A549 (cell line): Measurements from ENCODE around the gene ACBD4. TPM values are rescaled to one million over a fixed set of nuclear protein-coding genes. Genes with fewer than 3 reads are reported as not detected.
A peak's percentile ranks its signal among the peaks of the same experiment; 100 is the strongest.

ENCODE experiments used
- ATAC-seq, 2 experiments: fragments of 200-7000 bp in 1 of 2; fragments of >200 bp in 1 of 2; cut with Nextera tagmentation in 1 of 2; cut with Tn5 transposase in 1 of 2; 3 replicates each; pipeline versions ENCODE4 v1.8.0 to v1.9.1; 2018 to 2020; ENCODE audit warnings: mild to moderate bottlenecking in 1 of 2, moderate library complexity in 1 of 2
- CTCF ChIA-PET: fragments of 300-600 bp; sonication (Branson Sonifier 250); formaldehyde crosslinking; extraction: SDS; loops from one replicate; lab custom pipeline; 2021; ENCODE audit warnings: antibody characterized with exemption, inconsistent platforms; lab: Yijun Ruan, JAX
- POLR2A ChIA-PET: fragments of 350-600 bp; formaldehyde crosslinking; extraction: SDS; loops from one replicate; lab custom pipeline; 2021; ENCODE audit warnings: antibody characterized with exemption, inconsistent platforms; lab: Yijun Ruan, JAX
- DNase-seq, 2 experiments: peaks; one replicate each; pipeline versions ENCODE4 v3.0.0 to v3.0.0-alpha.2; 2011 to 2016; ENCODE audit warnings: low read depth in 1 of 2, low spot score in 1 of 2
- FAIRE-seq: peaks from 2 replicates; lab custom pipeline; 2011; peaks lifted over from hg19 to GRCh38; lab: Jason Lieb, UNC
- H3K27ac ChIP-seq, 2 experiments: fragments of >200 bp; sonication (Bioruptor Twin); formaldehyde crosslinking; 3 replicates each; pipeline ENCODE4 v1.5.1; 2016 to 2017
- H3K4me1 ChIP-seq: fragments of >200 bp; sonication (Bioruptor Twin); formaldehyde crosslinking; 3 replicates; pipeline ENCODE4 v1.6.1; 2016
- H3K4me2 ChIP-seq: fragments of >200 bp; sonication (Bioruptor Twin); formaldehyde crosslinking; 3 replicates; pipeline ENCODE4 v1.6.1; 2016
- H3K4me3 ChIP-seq: fragments of >200 bp; sonication (Bioruptor Twin); formaldehyde crosslinking; 3 replicates; pipeline ENCODE4 v1.5.1; 2016
- H3K9me3 ChIP-seq: fragments of >200 bp; sonication (Bioruptor Twin); formaldehyde crosslinking; 3 replicates; pipeline ENCODE4 v1.6.1; 2016
- BHLHE40 ChIP-seq: IDR thresholded peaks from 2 replicates; pipeline ENCODE4 v1.6.1; 2012; ENCODE audit warnings: low read depth, low read length, inconsistent platforms
- CBX2 ChIP-seq: fragments of 200-600 bp; sonication (generic); IDR thresholded peaks from 2 replicates; pipeline ENCODE4 v1.6.1; 2016; ENCODE audit warnings: low read depth, mild to moderate bottlenecking, borderline replicate concordance
- CEBPB ChIP-seq, 2 experiments: fragments of >200 bp in 1 of 2; sonication (Bioruptor Twin) in 1 of 2; formaldehyde crosslinking in 1 of 2; IDR thresholded peaks; 2 replicates each; pipeline ENCODE4 v1.6.1; 2012 to 2016
- E2F6 ChIP-seq: IDR thresholded peaks from 2 replicates; pipeline ENCODE4 v1.6.1; 2012; ENCODE audit warnings: low read depth, borderline replicate concordance
- ELK1 ChIP-seq: fragments of 150-350 bp; IDR thresholded peaks from 2 replicates; pipeline ENCODE4 v1.6.1; 2014; ENCODE audit warnings: low read depth, mild to moderate bottlenecking, low read length
- GATA3 ChIP-seq: IDR thresholded peaks from 2 replicates; pipeline ENCODE4 v1.6.1; 2012; ENCODE audit warnings: borderline replicate concordance
- HDAC2 ChIP-seq: fragments of 200-600 bp; sonication (generic); IDR thresholded peaks from 2 replicates; pipeline ENCODE4 v1.6.1; 2016
- HOXA7 ChIP-seq: fragments of 250-450 bp; sonication (Bioruptor Pico); IDR thresholded peaks from 2 replicates; pipeline ENCODE4 v1.5.0; 2020; ENCODE audit warnings: mild to moderate bottlenecking, moderate library complexity
- JUN ChIP-seq, 2 experiments: fragments of >200 bp; sonication (Bioruptor Twin); formaldehyde crosslinking; IDR thresholded peaks; 2 replicates in 1 of 2; 3 replicates in 1 of 2; pipeline ENCODE4 v1.6.1; 2016 to 2017
- JUNB ChIP-seq: fragments of >200 bp; sonication (Bioruptor Twin); formaldehyde crosslinking; IDR thresholded peaks from 2 replicates; pipeline ENCODE4 v1.6.1; 2016
- KDM1A ChIP-seq: fragments of 200-600 bp; sonication (generic); IDR thresholded peaks from 2 replicates; pipeline ENCODE4 v1.6.1; 2016; ENCODE audit warnings: low read depth, mild to moderate bottlenecking
- KDM5A ChIP-seq: fragments of 200-600 bp; sonication (generic); IDR thresholded peaks from 2 replicates; pipeline ENCODE4 v1.6.1; 2016; ENCODE audit warnings: antibody characterized with exemption, mild to moderate bottlenecking
- NPAS2 ChIP-seq: fragments of 250-450 bp; sonication (Bioruptor Pico); IDR thresholded peaks from 2 replicates; pipeline ENCODE4 v1.8.0; 2022; ENCODE audit warnings: mild to moderate bottlenecking, moderate library complexity, borderline replicate concordance
- NR3C1 ChIP-seq: fragments of >200 bp; sonication (Bioruptor Twin); formaldehyde crosslinking; IDR thresholded peaks from 3 replicates; pipeline ENCODE4 v1.6.1; 2017
- POLR2A ChIP-seq: IDR thresholded peaks from 2 replicates; pipeline ENCODE4 v1.6.1; 2012; ENCODE audit warnings: mild to moderate bottlenecking, low read length
- RAD21 ChIP-seq, 2 experiments: fragments of >200 bp in 1 of 2; sonication (Bioruptor Twin) in 1 of 2; formaldehyde crosslinking in 1 of 2; IDR thresholded peaks in 1 of 2; conservative IDR thresholded peaks in 1 of 2; 2 replicates in 1 of 2; 3 replicates in 1 of 2; pipeline ENCODE4 v1.6.1; 2012 to 2018; ENCODE audit warnings: inconsistent platforms in 1 of 2
- RARB ChIP-seq: fragments of 250-450 bp; sonication (Bioruptor Pico); IDR thresholded peaks from 2 replicates; pipeline ENCODE4 v1.8.0; 2021; ENCODE audit warnings: mild to moderate bottlenecking, moderate library complexity
- SREBF2 ChIP-seq: fragments of 450-650 bp; IDR thresholded peaks from 2 replicates; pipeline ENCODE4 v1.6.1; 2014; ENCODE audit warnings: mild to moderate bottlenecking, moderate library complexity
- ZNF302 ChIP-seq: fragments of 250-450 bp; sonication (Bioruptor Pico); IDR thresholded peaks from 2 replicates; pipeline ENCODE4 v1.9.0; 2021; ENCODE audit warnings: inconsistent platforms, mild to moderate bottlenecking, moderate library complexity
- WGBS: methylation state at CpG from one replicate; pipeline ENCODE4 v1.1.6; 2017; ENCODE audit errors: missing lambda C conversion rate; 5-methylcytosine and 5-hydroxymethylcytosine counted together
- polyA plus RNA-seq, 4 experiments: library from polyadenylated mRNA; depleted of rRNA in 3 of 4; stranded (reverse); fragments of >200 nt; fragmentation: RNase III in 1 of 4; extraction: RNeasy Plus Mini Kit Qiagen cat#74134 plus additional on column Dnase treatment in 1 of 4; gene quantifications; 2 replicates in 3 of 4; 3 replicates in 1 of 4; pipeline ENCODE4 v1.2.3, GENCODE V29; 2011 to 2017
- TF ChIP-seq, protein P1 (sequence below): fragments of >200 bp; sonication (Bioruptor Twin); formaldehyde crosslinking; IDR thresholded peaks from 2 replicates; pipeline ENCODE4 v1.6.1; 2016
- TF ChIP-seq, protein P2 (sequence below): IDR thresholded peaks from 2 replicates; pipeline ENCODE4 v1.6.1; 2012
- TF ChIP-seq, protein P3 (sequence below): fragments of >200 bp; sonication (Bioruptor Twin); formaldehyde crosslinking; IDR thresholded peaks from 3 replicates; pipeline ENCODE4 v1.5.1; 2016

ACBD4 gene
- polyA plus RNA-seq, 2 of the 4 experiments (the other 2 are of a cell fraction) = 11.4 to 13.7 TPM

DNA sequence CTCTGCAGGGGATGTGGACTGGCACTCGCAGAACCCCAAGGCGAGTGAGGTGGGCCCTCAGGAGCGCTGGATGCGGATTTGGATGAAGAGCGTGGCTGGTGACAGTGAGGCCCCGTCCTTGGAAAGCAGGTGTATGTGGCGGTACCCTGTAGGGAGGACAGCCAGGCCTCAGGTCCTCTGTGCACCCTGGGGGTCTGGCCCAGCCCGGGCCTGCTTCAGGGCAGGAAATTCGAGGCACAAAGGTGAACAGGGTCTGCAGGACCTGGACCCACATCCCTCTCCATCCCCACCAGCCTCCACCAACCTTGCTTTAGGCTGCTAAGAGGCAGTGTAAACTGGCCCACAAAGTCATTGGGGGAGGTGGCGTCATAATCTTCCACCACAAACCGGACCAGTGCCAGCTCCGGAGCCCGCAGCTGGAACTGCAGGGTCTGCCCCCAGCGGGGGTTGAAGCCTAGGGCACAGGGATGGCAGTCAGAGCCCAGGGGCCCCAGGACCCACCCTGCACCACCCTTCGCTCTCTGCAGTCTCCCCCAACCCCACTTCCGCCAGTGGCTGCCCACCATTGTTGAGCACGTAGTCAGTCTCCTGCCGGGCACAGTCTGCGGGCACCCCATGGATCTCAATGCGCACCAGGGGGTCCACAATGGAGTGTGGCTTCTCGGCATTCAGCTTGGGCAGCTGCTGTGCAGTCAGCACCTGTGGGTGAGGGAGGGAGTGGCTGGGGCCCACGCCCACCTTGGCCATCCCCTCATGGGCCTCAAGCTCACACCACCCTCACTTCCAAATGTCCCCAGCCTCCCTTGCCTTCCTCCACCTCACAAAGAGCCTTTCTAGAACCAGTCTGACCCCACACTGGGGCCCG, 22.7 kb upstream of the ACBD4 start:
- no peak for ATAC-seq
- DNase-seq = no peak
- whole genome bisulfite sequencing = 96% methylated on average over 22 of the region's 23 CpGs
- FAIRE-seq = no peak
- H3K27ac ChIP-seq = peak overlapping the region in 1 of 2 experiments; percentile 15; a peak in 1 of 6 replicates
- H3K4me2 ChIP-seq = no peak overlapping the region
- H3K4me3 ChIP-seq = no peak overlapping the region
- ChIA-PET POLR2A (interaction anchor here (0.9 kb wide), 1 partner anchor 17 kb away, joined by 4 read pairs; no protein-coding TSS in a partner anchor), CTCF (interaction anchor here (0.7 to 12.0 kb wide), 7 partner anchors 10 to 85 kb away, joined by 3 to 288 read pairs (median 8); partner anchors contain the start of genes ACBD4 and PLCD3)
- TF ChIP-seq ELK1 = no peak
- no peak for TF ChIP-seq E2F6
- TF ChIP-seq, protein P1, sequence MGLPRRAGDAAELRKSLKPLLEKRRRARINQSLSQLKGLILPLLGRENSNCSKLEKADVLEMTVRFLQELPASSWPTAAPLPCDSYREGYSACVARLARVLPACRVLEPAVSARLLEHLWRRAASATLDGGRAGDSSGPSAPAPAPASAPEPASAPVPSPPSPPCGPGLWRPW = no peak
- TF ChIP-seq, protein P2, sequence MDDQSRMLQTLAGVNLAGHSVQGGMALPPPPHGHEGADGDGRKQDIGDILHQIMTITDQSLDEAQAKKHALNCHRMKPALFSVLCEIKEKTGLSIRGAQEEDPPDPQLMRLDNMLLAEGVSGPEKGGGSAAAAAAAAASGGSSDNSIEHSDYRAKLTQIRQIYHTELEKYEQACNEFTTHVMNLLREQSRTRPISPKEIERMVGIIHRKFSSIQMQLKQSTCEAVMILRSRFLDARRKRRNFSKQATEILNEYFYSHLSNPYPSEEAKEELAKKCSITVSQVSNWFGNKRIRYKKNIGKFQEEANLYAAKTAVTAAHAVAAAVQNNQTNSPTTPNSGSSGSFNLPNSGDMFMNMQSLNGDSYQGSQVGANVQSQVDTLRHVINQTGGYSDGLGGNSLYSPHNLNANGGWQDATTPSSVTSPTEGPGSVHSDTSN = no peak
- no peak for TF ChIP-seq JUN (IDR thresholded peaks at IDR 0.05)
- TF ChIP-seq CBX2 = no peak
- TF ChIP-seq CEBPB (IDR thresholded peaks at IDR 0.05) = no peak
- no peak for TF ChIP-seq KDM1A
- no peak for TF ChIP-seq HDAC2
- TF ChIP-seq SREBF2 = no peak
- no peak for TF ChIP-seq NR3C1
- no peak for TF ChIP-seq BHLHE40
- no peak for TF ChIP-seq GATA3
- TF ChIP-seq HOXA7 (CRISPR knock-in tag) = no peak
- TF ChIP-seq RAD21 (conservative IDR thresholded peaks at IDR 0.05 in 1 of 2, IDR thresholded peaks at IDR 0.05 in 1 of 2) = no peak
- TF ChIP-seq JUNB = no peak
- no peak for TF ChIP-seq POLR2A
- TF ChIP-seq RARB (CRISPR knock-in tag) = no peak
- TF ChIP-seq ZNF302 (CRISPR knock-in tag) = no peak
- H3K4me1 ChIP-seq = 0 out of 3 replicates have a peak, but pooled peaks cover 3% of the 10 kb centered on the region
- H3K9me3 ChIP-seq = no peaks in the 10 kb centered on the region

DNA sequence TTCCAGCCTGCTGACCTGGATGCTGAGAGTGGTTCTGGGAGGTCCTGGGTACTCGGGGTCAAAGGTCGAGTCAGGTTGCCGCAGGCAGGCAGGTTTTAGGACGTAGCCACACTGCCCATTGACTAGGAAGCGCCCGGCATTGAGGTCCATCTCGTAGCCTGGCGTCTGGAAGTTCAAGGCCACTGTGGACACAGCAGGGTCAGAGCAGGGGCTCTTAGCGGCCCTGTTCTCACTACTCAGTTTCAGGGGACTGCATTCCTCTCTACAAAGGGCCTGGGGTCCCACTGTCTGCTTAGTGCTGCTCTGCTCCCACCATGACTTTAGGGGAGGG, 22.1 kb upstream of the ACBD4 start:
- WGBS = 77% methylated on average over 9 of the region's 9 CpGs
- no peak for ATAC-seq
- TF ChIP-seq HOXA7 (CRISPR knock-in tag) = no peak
- TF ChIP-seq GATA3 = no peak
- TF ChIP-seq CEBPB (IDR thresholded peaks at IDR 0.05) = no peak
- TF ChIP-seq NPAS2 (CRISPR knock-in tag) = no peak
- TF ChIP-seq SREBF2 = no peak
- TF ChIP-seq KDM5A = no peak
- TF ChIP-seq, protein P3, sequence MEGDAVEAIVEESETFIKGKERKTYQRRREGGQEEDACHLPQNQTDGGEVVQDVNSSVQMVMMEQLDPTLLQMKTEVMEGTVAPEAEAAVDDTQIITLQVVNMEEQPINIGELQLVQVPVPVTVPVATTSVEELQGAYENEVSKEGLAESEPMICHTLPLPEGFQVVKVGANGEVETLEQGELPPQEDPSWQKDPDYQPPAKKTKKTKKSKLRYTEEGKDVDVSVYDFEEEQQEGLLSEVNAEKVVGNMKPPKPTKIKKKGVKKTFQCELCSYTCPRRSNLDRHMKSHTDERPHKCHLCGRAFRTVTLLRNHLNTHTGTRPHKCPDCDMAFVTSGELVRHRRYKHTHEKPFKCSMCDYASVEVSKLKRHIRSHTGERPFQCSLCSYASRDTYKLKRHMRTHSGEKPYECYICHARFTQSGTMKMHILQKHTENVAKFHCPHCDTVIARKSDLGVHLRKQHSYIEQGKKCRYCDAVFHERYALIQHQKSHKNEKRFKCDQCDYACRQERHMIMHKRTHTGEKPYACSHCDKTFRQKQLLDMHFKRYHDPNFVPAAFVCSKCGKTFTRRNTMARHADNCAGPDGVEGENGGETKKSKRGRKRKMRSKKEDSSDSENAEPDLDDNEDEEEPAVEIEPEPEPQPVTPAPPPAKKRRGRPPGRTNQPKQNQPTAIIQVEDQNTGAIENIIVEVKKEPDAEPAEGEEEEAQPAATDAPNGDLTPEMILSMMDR = no peak
- TF ChIP-seq ELK1 = no peak
- no peak for TF ChIP-seq RAD21 (conservative IDR thresholded peaks at IDR 0.05 in 1 of 2, IDR thresholded peaks at IDR 0.05 in 1 of 2)
- Histone ChIP-seq H3K27ac (no peak overlapping the region), H3K4me1 (0 out of 3 replicates have a peak, but pooled peaks cover 3% of the 10 kb centered on the region), H3K4me2 (no peak overlapping the region), H3K9me3 (no peaks in the 10 kb centered on the region), H3K4me3 (no peak overlapping the region)
- ChIA-PET POLR2A (no interaction called here), CTCF (interaction anchor here (2.8 to 12.0 kb wide), 4 partner anchors 9 to 18 kb away, joined by 17 to 288 read pairs (median 55); partner anchors contain the start of genes ACBD4 and PLCD3)
- DNase-seq = no peak
- FAIRE-seq = no peak
